GM12878 (cell line): Measurements from ENCODE around the gene TMEM140. TPM values are rescaled to one million over a fixed set of nuclear protein-coding genes. Genes with fewer than 3 reads are reported as not detected.
"Not testable (repeated sequence)": the region's sequence is repeated elsewhere in the genome, so short reads cannot be mapped to it uniquely, and the experiment has no call there.

ENCODE experiments used
- ATAC-seq: fragments of 200-7000 bp; cut with Tn5 transposase; 3 replicates; pipeline ENCODE4 v1.9.1; 2020; ENCODE audit warnings: mild to moderate bottlenecking, moderate library complexity
- BruUV-seq: library from RNA; stranded (reverse); fragments of 400-500 nt; replicated peaks from 2 replicates; lab custom pipeline; 2021; lab: Mats Ljungman, UMichigan
- CTCF ChIA-PET: fragments of 300-600 bp; sonication (Branson Sonifier 250); formaldehyde crosslinking; extraction: SDS; loops from one replicate; lab custom pipeline; 2021; ENCODE audit warnings: inconsistent platforms; lab: Yijun Ruan, JAX
- POLR2A ChIA-PET: fragments of 350-600 bp; formaldehyde crosslinking; extraction: SDS; loops from one replicate; lab custom pipeline; 2021; ENCODE audit warnings: inconsistent platforms; lab: Charles Lee
- RAD21 ChIA-PET: fragments of 300-600 bp; sonication (Branson Sonifier 250); formaldehyde crosslinking; loops from one replicate; lab custom pipeline; 2023; ENCODE audit warnings: antibody characterized with exemption; ENCODE audit not compliant: unreplicated experiment; lab: Charles Lee
- SMC1A ChIA-PET: fragments of 300-600 bp; sonication (Branson Sonifier 250); formaldehyde crosslinking; loops from one replicate; lab custom pipeline; 2023; ENCODE audit not compliant: unreplicated experiment, uncharacterized antibody; lab: Charles Lee
- DNase-seq: peaks from one replicate; pipeline ENCODE4 v3.0.0-alpha.2; 2011; ENCODE audit warnings: low read depth, low spot score
- FAIRE-seq: peaks from 3 replicates; lab custom pipeline; 2011; peaks lifted over from hg19 to GRCh38; lab: Jason Lieb, UNC
- H2AFZ ChIP-seq: 2 replicates; pipeline ENCODE4 v1.6.0; 2011; ENCODE audit warnings: low read depth, low read length, control low read depth; ENCODE audit not compliant: control insufficient read depth
- H3K27ac ChIP-seq: 2 replicates; pipeline ENCODE4 v1.5.1; 2011; ENCODE audit warnings: control low read depth; ENCODE audit not compliant: control insufficient read depth, insufficient read depth
- H3K27me3 ChIP-seq, 2 experiments: replicated peaks in 1 of 2; 2 replicates each; pipeline versions ENCODE4 v1.6.0 to v1.6.1; 2011; ENCODE audit warnings: low read length in 1 of 2; ENCODE audit not compliant: control insufficient read depth in 2 of 2, insufficient read depth in 2 of 2
- H3K36me3 ChIP-seq, 2 experiments: 2 replicates each; pipeline ENCODE4 v1.5.1; 2011; ENCODE audit warnings: low read length in 1 of 2; ENCODE audit not compliant: control insufficient read depth in 2 of 2, insufficient read depth in 2 of 2
- H3K4me1 ChIP-seq: 2 replicates; pipeline ENCODE4 v1.6.1; 2011; ENCODE audit warnings: mild to moderate bottlenecking, low read length, moderate library complexity, mixed read lengths; ENCODE audit not compliant: control insufficient read depth, insufficient read depth
- H3K4me2 ChIP-seq: 2 replicates; pipeline ENCODE4 v1.6.0; 2011; ENCODE audit warnings: control low read depth; ENCODE audit not compliant: control insufficient read depth, insufficient read depth
- H3K4me3 ChIP-seq: fragments of 200-600 bp; sonication (generic); 2 replicates; pipeline ENCODE4 v1.5.1; 2016
- H3K79me2 ChIP-seq: 2 replicates; pipeline ENCODE4 v1.6.0; 2011; ENCODE audit warnings: low read length; ENCODE audit not compliant: control insufficient read depth, insufficient read depth
- H3K9ac ChIP-seq: 2 replicates; pipeline ENCODE4 v1.8.0; 2011; ENCODE audit warnings: low read length, control low read depth, mixed read lengths; ENCODE audit not compliant: control insufficient read depth, insufficient read depth
- H3K9me3 ChIP-seq: replicated peaks from 3 replicates; pipeline ENCODE4 v1.5.1; 2011; ENCODE audit warnings: mild to moderate bottlenecking, low read length; ENCODE audit not compliant: control insufficient read depth, insufficient read depth
- H4K20me1 ChIP-seq: 2 replicates; pipeline ENCODE4 v1.6.0; 2011; ENCODE audit not compliant: control insufficient read depth, insufficient read depth
- EED ChIP-seq: sonication (generic); IDR thresholded peaks from 2 replicates; pipeline ENCODE4 v1.6.1; 2016; ENCODE audit warnings: antibody characterized with exemption, low read depth
- IKZF1 ChIP-seq: fragments of 450-650 bp; conservative IDR thresholded peaks from 2 replicates; pipeline ENCODE4 v1.6.1; 2017; ENCODE audit warnings: antibody characterized with exemption, mild to moderate bottlenecking
- MXI1 ChIP-seq: fragments of 150-350 bp; IDR thresholded peaks from 2 replicates; pipeline ENCODE4 v1.6.1; 2011; ENCODE audit warnings: low read depth, mild to moderate bottlenecking, inconsistent platforms, low read length, improper control_type of control experiment
- MYC ChIP-seq: IDR thresholded peaks from 2 replicates; pipeline ENCODE4 v1.6.1; 2011; ENCODE audit warnings: mild to moderate bottlenecking, low read length, moderate library complexity, inconsistent platforms; ENCODE audit not compliant: insufficient read depth, insufficient replicate concordance, insufficient read length, severe bottlenecking
- PBX3 ChIP-seq: IDR thresholded peaks from 2 replicates; pipeline ENCODE4 v1.6.1; 2011; ENCODE audit warnings: mild to moderate bottlenecking, low read depth, low read length, moderate library complexity; ENCODE audit not compliant: insufficient replicate concordance
- RFX5 ChIP-seq: IDR thresholded peaks from 2 replicates; pipeline ENCODE4 v1.6.1; 2011; ENCODE audit warnings: low read depth, low read length, improper control_type of control experiment
- SPI1 ChIP-seq: IDR thresholded peaks from 2 replicates; pipeline ENCODE4 v1.6.1; 2011; ENCODE audit warnings: low read depth, mild to moderate bottlenecking, low read length, moderate library complexity, borderline replicate concordance; ENCODE audit not compliant: insufficient read depth
- WRNIP1 ChIP-seq: IDR thresholded peaks from 2 replicates; pipeline ENCODE4 v1.6.1; 2011; ENCODE audit warnings: low read depth, low read length, improper control_type of control experiment, borderline replicate concordance
- ZNF24 ChIP-seq: fragments of 450-650 bp; IDR thresholded peaks from 2 replicates; pipeline ENCODE4 v1.6.1; 2017; ENCODE audit warnings: antibody characterized with exemption, mild to moderate bottlenecking
- WGBS: methylation state at CpG from one replicate; pipeline ENCODE4 v1.1.6; 2016; ENCODE audit warnings: low lambda C conversion rate; ENCODE audit not compliant: insufficient replicate concordance, insufficient coverage; ENCODE audit errors: missing lambda C conversion rate; 5-methylcytosine and 5-hydroxymethylcytosine counted together
- in situ Hi-C: fragments of 300-500 bp; cut with MboI; formaldehyde crosslinking; loops from 9 replicates; pipeline ENCODE4 v1.14.3; 2018; ENCODE audit warnings: mixed read lengths
- intact Hi-C: fragments of 100-400 bp; cut with micrococcal nuclease; formaldehyde crosslinking; loops from one replicate; pipeline ENCODE4 v1.14.2; 2022; ENCODE audit not compliant: unreplicated experiment
- polyA plus RNA-seq, 11 experiments: library from polyadenylated mRNA; depleted of rRNA in 4 of 11; unstranded in 6 of 11; stranded (reverse) in 5 of 11; fragments of >200 nt; fragmentation: Nextera tagmentation in 4 of 11; fragmentation: Illumina TruSeq in 1 of 11; extraction: Ambion mirVana in 4 of 11; extraction: Trizol in 1 of 11; gene quantifications; 1 replicate in 1 of 11; 2 replicates in 10 of 11; pipeline versions ENCODE4 v1.2.1 to v1.2.3, GENCODE V29; 2011 to 2016; ENCODE audit warnings: inconsistent platforms in 2 of 11, missing spikeins in 2 of 11, low read depth in 1 of 11
- total RNA-seq, 4 experiments: library from RNA; depleted of rRNA in 3 of 4; stranded (reverse); fragments of >200 nt in 3 of 4; fragmentation: Illumina TruSeq in 1 of 4; extraction: Trizol in 1 of 4; gene quantifications; 2 replicates each; pipeline versions ENCODE4 v1.2.1 to v1.2.3, GENCODE V29; 2013 to 2021
- TF ChIP-seq, protein P1 (sequence below): IDR thresholded peaks from 2 replicates; pipeline ENCODE4 v1.6.1; 2012; ENCODE audit warnings: improper control_type of control experiment, low read depth, low read length; ENCODE audit not compliant: insufficient replicate concordance

TMEM140 gene
- total and polyA plus RNA-seq, 10 of the 15 experiments (the other 5 are each of a cell fraction or from before 2014, with no cell fraction given), result 0.85 to 20.7 (median 3.3) TPM

- TF ChIP-seq, protein P1, sequence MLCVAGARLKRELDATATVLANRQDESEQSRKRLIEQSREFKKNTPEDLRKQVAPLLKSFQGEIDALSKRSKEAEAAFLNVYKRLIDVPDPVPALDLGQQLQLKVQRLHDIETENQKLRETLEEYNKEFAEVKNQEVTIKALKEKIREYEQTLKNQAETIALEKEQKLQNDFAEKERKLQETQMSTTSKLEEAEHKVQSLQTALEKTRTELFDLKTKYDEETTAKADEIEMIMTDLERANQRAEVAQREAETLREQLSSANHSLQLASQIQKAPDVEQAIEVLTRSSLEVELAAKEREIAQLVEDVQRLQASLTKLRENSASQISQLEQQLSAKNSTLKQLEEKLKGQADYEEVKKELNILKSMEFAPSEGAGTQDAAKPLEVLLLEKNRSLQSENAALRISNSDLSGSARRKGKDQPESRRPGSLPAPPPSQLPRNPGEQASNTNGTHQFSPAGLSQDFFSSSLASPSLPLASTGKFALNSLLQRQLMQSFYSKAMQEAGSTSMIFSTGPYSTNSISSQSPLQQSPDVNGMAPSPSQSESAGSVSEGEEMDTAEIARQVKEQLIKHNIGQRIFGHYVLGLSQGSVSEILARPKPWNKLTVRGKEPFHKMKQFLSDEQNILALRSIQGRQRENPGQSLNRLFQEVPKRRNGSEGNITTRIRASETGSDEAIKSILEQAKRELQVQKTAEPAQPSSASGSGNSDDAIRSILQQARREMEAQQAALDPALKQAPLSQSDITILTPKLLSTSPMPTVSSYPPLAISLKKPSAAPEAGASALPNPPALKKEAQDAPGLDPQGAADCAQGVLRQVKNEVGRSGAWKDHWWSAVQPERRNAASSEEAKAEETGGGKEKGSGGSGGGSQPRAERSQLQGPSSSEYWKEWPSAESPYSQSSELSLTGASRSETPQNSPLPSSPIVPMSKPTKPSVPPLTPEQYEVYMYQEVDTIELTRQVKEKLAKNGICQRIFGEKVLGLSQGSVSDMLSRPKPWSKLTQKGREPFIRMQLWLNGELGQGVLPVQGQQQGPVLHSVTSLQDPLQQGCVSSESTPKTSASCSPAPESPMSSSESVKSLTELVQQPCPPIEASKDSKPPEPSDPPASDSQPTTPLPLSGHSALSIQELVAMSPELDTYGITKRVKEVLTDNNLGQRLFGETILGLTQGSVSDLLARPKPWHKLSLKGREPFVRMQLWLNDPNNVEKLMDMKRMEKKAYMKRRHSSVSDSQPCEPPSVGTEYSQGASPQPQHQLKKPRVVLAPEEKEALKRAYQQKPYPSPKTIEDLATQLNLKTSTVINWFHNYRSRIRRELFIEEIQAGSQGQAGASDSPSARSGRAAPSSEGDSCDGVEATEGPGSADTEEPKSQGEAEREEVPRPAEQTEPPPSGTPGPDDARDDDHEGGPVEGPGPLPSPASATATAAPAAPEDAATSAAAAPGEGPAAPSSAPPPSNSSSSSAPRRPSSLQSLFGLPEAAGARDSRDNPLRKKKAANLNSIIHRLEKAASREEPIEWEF, result no peak
- TF ChIP-seq PBX3 (no peak), SPI1 (no peak)
These were observed 30.8 kb upstream of the TMEM140 start (continued) for GRCh38 chr7:135117096-135117495.

GRCh38 chr7:135121868-135122267 is 26.0 kb upstream of the TMEM140 start:
- ChIA-PET CTCF (no interaction called here), SMC1A (no interaction called here), POLR2A (no interaction called here), RAD21 (no interaction called here)
- ATAC-seq, result no peak
- no peak overlapping the region for H3K4me2 ChIP-seq
- FAIRE-seq, result no peak
- no peak overlapping the region for H2AFZ ChIP-seq
- no peak overlapping the region for H3K9ac ChIP-seq
- no peak for DNase-seq
- intact Hi-C loops, result no loop called here
- WGBS, result 72% methylated on average over 5 of the region's 6 CpGs
- no peaks in the 10 kb centered on the region; the same call in 1 of the 3 replicates for H3K9me3 ChIP-seq
- no peak overlapping the region for H3K4me3 ChIP-seq
- TF ChIP-seq MYC (no peak), IKZF1 (no peak), ZNF24 (no peak), EED (no peak), RFX5 (no peak), MXI1 (no peak), WRNIP1 (no peak)
- H3K27ac ChIP-seq, result no peak overlapping the region
- no peaks in the 10 kb centered on the region for H3K27me3 ChIP-seq
- in situ Hi-C loops, result no loop called here
- H4K20me1 ChIP-seq, result no peaks in the 10 kb centered on the region
- BruUV-seq, result no TSS peak
- H3K36me3 ChIP-seq, result no peaks in the 10 kb centered on the region
- H3K4me1 ChIP-seq, result no peaks in the 10 kb centered on the region
- H3K79me2 ChIP-seq, result no peaks in the 10 kb centered on the region

GRCh38 chr7:135124631-135125030 is 23.2 kb upstream of the TMEM140 start:
- H3K9ac ChIP-seq, ATAC-seq, H3K36me3 ChIP-seq, H3K9me3 ChIP-seq, H3K4me3 ChIP-seq, DNase-seq, intact Hi-C loops, H3K79me2 ChIP-seq, H3K4me2 ChIP-seq, H3K27ac ChIP-seq, H3K27me3 ChIP-seq, in situ Hi-C loops, FAIRE-seq, H2AFZ ChIP-seq, BruUV-seq, H3K4me1 ChIP-seq, POLR2A ChIA-PET, RAD21 ChIA-PET, H4K20me1 ChIP-seq: not testable (repeated sequence)
- ChIA-PET SMC1A (interaction anchor here (0.8 to 1.3 kb wide), 2 partner anchors 9 to 70 kb away, joined by 3 read pairs; no protein-coding TSS in a partner anchor), CTCF (interaction anchor here (1.1 kb wide), 1 partner anchor 128 kb away, joined by 3 read pairs; no protein-coding TSS in a partner anchor)
- 87% methylated on average over 3 of the region's 3 CpGs for WGBS
